Psoas muscle (tissue), 8 donors: ENCODE data around the gene ATG5. TPM values are rescaled to one million over a fixed set of nuclear protein-coding genes. Genes with fewer than 3 reads are reported as not detected.

ENCODE experiments used
- ATAC-seq, 4 donors: fragments of 200-7000 bp; cut with Tn5 transposase; one replicate each; pipeline ENCODE4 v1.9.1; 2020; ENCODE audit warnings: moderate library complexity in 3 of 4, mild to moderate bottlenecking in 2 of 4
- DNase-seq, 2 donors: peaks; one replicate each; pipeline ENCODE4 v3.0.0-alpha.2; 2020
- H3K27ac ChIP-seq: fragments of 200-600 bp; one replicate; pipeline ENCODE4 v1.8.0; 2022
- H3K27me3 ChIP-seq, 3 donors: fragments of 200-600 bp in 1 of 3; one replicate each; pipeline versions ENCODE4 v1.6.1 to v1.8.0; 2013 to 2022; ENCODE audit warnings: low read length in 2 of 3, mild to moderate bottlenecking in 2 of 3, moderate library complexity in 1 of 3; ENCODE audit not compliant: insufficient read depth in 3 of 3
- H3K36me3 ChIP-seq, 2 donors: fragments of 200-600 bp in 1 of 2; one replicate each; pipeline versions ENCODE4 v1.6.1 to v1.8.0; 2013 to 2022; ENCODE audit warnings: low read depth in 1 of 2, mild to moderate bottlenecking in 1 of 2, moderate library complexity in 1 of 2; ENCODE audit not compliant: insufficient read depth in 1 of 2
- H3K4me1 ChIP-seq: fragments of 200-600 bp; one replicate; pipeline ENCODE4 v1.8.0; 2022
- H3K4me3 ChIP-seq: fragments of 200-600 bp; one replicate; pipeline ENCODE4 v1.8.0; 2022; ENCODE audit warnings: mild to moderate bottlenecking
- H3K9me3 ChIP-seq: fragments of 200-600 bp; one replicate; pipeline ENCODE4 v1.8.0; 2022
- CTCF ChIP-seq: fragments of 200-600 bp; IDR thresholded peaks from one replicate; pipeline ENCODE4 v1.8.0; 2022; ENCODE audit warnings: antibody characterized with exemption
- WGBS, 3 donors: extraction: QIAGEN DNeasy Blood & Tissue Kit; methylation state at CpG; one replicate each; pipeline versions ENCODE4 v1.1.6 to v1.1.7; 2013; 5-methylcytosine and 5-hydroxymethylcytosine counted together
- intact Hi-C, 2 donors: fragments of 100-400 bp; cut with DNase I; formaldehyde crosslinking; loops; one replicate each; pipeline versions ENCODE4 v1.11.0 to v1.14.2; 2022
- polyA plus RNA-seq, 3 donors: library from polyadenylated mRNA; stranded (reverse); fragments of 200-250 nt; gene quantifications; one replicate each; pipeline ENCODE4 v1.2.3, GENCODE V29; 2013
- total RNA-seq, 4 donors: library from RNA; stranded (reverse); fragmentation: NEBNext Ultra II Directional in 2 of 4; extraction: Animal tissue kit (Norgen Biotek cat#: 25700) in 2 of 4; gene quantifications; one replicate each; pipeline versions ENCODE4 v1.2.1 to v1.2.4, GENCODE V29; 2021 to 2023
- donor health status: healthy with polysubstance abuse.
- donor health status: DM: no; HTN: no; CAD: no; lungs with moderate emphysema.
- donor health status: Bipolar disorder and iron deficiency.
- donor health status: healthy.
- donor health status: DM: yes; HTN: yes; CAD: no.
- donor health status: DM: no; HTN: no; CAD: no.
- donor health status: DM: no; HTN: no; CAD: no.
- donor health status: DM: yes; HTN: yes; CAD: no.

The ATG5 gene
- total and polyA plus RNA-seq, 7 donors = 13.5 to 35.7 (median 19.5) TPM

DNA sequence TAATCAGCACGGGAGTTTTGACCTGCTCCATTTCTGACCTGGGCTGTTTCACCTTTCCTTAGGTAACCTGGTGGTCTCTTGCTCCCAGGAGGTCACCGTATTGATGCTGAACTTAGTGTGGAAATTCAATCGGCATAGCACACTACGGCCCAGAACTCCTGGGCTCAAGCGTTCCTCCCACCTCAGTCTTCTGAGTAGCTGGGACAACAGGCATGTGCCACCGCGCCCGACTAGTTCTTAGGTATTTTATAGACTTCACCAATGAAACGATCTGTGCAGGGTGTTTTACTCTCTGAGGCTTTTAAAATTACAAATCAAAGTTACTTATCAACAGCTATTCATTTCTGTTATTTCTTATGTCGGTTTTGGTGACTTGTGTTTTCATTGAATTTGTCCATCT, 42.1 kb downstream of the ATG5 start:
- Histone ChIP-seq H3K27me3 (no peaks in the 10 kb centered on the region), H3K27ac (no peak overlapping the region), H3K4me3 (no peak overlapping the region), H3K4me1 (no peaks in the 10 kb centered on the region), H3K9me3 (no peaks in the 10 kb centered on the region), H3K36me3 (peaks cover 2 to 11% of the 10 kb centered on the region in 2 donors)
- DNase-seq (no peak), ATAC-seq (no peak)
- intact Hi-C loops = no loop called here
- WGBS, 3 donors = 97% methylated on average over 10 of the region's 10 CpGs
- TF ChIP-seq CTCF = no peak

DNA sequence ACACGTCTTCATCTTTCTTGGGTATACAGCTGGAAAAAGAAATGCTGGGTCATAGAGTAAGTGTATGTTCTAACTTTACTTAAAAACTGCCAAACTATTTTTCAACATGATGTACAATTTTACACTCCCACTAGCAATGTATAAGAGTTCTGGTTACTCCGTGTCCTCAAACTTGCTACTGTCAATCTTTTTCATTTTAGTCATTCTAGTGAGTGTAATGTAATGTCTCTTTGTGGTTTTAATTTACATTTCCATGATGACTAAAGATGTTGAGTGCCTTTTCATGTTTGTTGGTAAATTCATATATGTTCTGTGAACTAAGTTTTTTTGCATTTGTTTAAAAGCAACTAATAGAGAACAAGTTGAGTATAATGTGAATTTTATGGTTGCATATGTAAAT, 43.9 kb downstream of the ATG5 start:
- H3K4me1 ChIP-seq = no peaks in the 10 kb centered on the region
- no peaks in the 10 kb centered on the region for H3K9me3 ChIP-seq
- H3K4me3 ChIP-seq = no peak overlapping the region
- no peak overlapping the region for H3K27ac ChIP-seq
- no peak for TF ChIP-seq CTCF
- no peaks in the 10 kb centered on the region for H3K27me3 ChIP-seq
- ATAC-seq (no peak), DNase-seq (no peak)
- peaks cover 2 to 16% of the 10 kb centered on the region in 2 donors for H3K36me3 ChIP-seq
- 47 to 68% (median 49%) methylated on average over 2 of the region's 2 CpGs for WGBS, 3 donors
- intact Hi-C loops = no loop called here

DNA sequence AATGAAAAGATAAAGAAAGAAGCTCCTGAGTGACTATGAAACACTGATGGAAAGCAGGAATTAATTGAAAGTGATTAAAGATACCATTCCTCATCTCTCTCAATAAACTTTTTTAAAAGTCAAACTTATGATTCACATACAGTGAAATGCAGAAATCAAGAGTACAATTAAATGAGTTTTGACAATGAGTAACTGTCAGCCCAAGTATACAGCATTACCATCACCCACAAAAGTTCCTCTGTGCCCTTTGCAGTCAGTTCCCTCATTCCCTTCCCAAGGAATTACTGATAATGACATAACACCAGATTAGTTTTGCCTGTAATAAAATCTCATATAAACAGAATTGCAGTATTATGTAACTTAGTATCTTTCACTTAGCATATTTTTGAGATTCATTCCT, 44.5 kb downstream of the ATG5 start:
- Histone ChIP-seq H3K36me3 (peaks cover 2 to 16% of the 10 kb centered on the region in 2 donors), H3K4me1 (no peaks in the 10 kb centered on the region), H3K9me3 (no peaks in the 10 kb centered on the region), H3K4me3 (no peak overlapping the region), H3K27ac (no peak overlapping the region), H3K27me3 (no peaks in the 10 kb centered on the region)
- TF ChIP-seq CTCF = no peak
- DNase-seq (no peak), ATAC-seq (no peak)
- intact Hi-C loops = no loop called here

DNA sequence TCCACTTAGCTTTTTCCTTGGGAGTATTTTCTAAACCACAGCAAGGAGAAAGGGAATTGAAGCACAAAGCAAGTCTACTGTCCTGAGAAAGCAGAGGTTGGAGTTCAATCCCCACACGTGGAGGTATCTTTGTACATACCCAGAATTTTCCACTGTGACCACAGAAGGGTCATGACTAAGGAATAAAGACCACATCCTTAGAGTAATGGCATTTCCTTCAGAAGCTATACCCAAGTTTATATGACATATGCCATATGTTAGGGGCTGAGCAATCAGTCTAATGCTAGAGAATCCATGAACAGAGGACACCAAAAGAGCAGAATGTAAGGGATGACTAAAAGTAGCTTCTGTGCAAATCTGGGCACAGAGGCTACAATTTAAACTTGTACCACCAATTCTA, 46.4 kb downstream of the ATG5 start:
- intact Hi-C loops = no loop called here
- H3K4me1 ChIP-seq = no peaks in the 10 kb centered on the region
- H3K4me3 ChIP-seq = no peak overlapping the region
- peaks cover 2 to 16% of the 10 kb centered on the region in 2 donors for H3K36me3 ChIP-seq
- no peaks in the 10 kb centered on the region for H3K9me3 ChIP-seq
- H3K27ac ChIP-seq = no peak overlapping the region
- H3K27me3 ChIP-seq = no peaks in the 10 kb centered on the region
- DNase-seq (no peak), ATAC-seq (no peak)
- WGBS, 3 donors = 64 to 84% (median 78%) methylated on average over 1 of the region's 1 CpG
- no peak for TF ChIP-seq CTCF

DNA sequence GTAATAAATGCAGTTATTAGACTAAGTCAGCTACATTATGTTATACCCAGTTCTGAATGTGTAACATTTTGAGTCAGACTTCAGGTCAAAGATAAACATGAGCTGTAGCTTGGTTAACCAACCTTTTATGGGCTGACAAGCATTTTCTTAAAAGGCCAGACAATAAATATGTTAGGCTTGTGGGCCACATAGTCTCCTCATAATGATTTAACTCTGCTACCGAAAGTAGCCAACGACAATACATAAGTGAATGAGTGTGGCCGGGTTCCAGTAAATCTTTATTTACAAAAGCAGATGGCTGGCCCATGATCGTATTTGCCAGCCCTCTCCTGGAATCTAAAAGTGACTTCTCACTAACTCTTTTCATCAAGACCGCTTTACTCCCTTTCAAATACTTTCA, 49.9 kb downstream of the ATG5 start:
- peaks cover 2 to 16% of the 10 kb centered on the region in 2 donors for H3K36me3 ChIP-seq
- H3K9me3 ChIP-seq = no peaks in the 10 kb centered on the region
- intact Hi-C loops = no loop called here
- TF ChIP-seq CTCF = no peak
- ATAC-seq (no peak), DNase-seq (no peak)
- WGBS, 3 donors = 77 to 87% (median 81%) methylated on average over 5 of the region's 5 CpGs
- H3K27ac ChIP-seq = no peak overlapping the region
- H3K4me3 ChIP-seq = no peak overlapping the region
- no peaks in the 10 kb centered on the region for H3K27me3 ChIP-seq
- H3K4me1 ChIP-seq = no peaks in the 10 kb centered on the region
